C4-2B (cell line): ENCODE measurements around the gene OR2V2.
A peak's percentile ranks its signal among the peaks of the same experiment; 100 is the strongest.
"Not testable (repeated sequence)": the region's sequence is repeated elsewhere in the genome, so short reads cannot be mapped to it uniquely, and the experiment has no call there.

Source experiments
- H3K27ac ChIP-seq: fragments of 450-650 bp; 2 replicates; pipeline ENCODE4 v1.5.1; 2017
- ZFX ChIP-seq: fragments of 450-650 bp; IDR thresholded peaks from 2 replicates; pipeline ENCODE4 v1.6.1; 2017
- TF ChIP-seq, protein P1 (sequence below): fragments of 450-650 bp; conservative IDR thresholded peaks from 2 replicates; pipeline ENCODE4 v1.5.1; 2017; ENCODE audit warnings: mild to moderate bottlenecking

OR2V2 gene

DNA sequence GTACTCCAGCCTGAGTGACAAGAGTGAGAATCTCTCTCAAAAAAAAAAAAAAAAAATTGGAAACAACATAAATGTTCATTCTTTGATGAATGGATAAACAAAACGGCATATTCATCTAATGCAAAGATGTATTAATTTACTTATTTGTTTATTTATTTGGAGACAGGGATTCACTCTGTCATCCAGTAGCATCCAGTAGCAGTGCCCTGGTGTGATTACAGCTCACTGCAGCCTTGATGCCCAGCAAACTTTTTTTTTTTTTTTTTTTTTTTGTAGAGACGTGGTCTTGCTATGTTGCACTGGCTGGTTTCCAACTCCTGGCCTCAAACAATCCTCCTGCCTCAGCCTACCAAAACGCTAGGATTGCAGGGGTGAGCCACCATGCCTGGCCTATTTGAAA, 24.4 kb downstream of the OR2V2 start:
- no peak for TF ChIP-seq ZFX
- TF ChIP-seq, protein P1, sequence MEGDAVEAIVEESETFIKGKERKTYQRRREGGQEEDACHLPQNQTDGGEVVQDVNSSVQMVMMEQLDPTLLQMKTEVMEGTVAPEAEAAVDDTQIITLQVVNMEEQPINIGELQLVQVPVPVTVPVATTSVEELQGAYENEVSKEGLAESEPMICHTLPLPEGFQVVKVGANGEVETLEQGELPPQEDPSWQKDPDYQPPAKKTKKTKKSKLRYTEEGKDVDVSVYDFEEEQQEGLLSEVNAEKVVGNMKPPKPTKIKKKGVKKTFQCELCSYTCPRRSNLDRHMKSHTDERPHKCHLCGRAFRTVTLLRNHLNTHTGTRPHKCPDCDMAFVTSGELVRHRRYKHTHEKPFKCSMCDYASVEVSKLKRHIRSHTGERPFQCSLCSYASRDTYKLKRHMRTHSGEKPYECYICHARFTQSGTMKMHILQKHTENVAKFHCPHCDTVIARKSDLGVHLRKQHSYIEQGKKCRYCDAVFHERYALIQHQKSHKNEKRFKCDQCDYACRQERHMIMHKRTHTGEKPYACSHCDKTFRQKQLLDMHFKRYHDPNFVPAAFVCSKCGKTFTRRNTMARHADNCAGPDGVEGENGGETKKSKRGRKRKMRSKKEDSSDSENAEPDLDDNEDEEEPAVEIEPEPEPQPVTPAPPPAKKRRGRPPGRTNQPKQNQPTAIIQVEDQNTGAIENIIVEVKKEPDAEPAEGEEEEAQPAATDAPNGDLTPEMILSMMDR: no peak

DNA sequence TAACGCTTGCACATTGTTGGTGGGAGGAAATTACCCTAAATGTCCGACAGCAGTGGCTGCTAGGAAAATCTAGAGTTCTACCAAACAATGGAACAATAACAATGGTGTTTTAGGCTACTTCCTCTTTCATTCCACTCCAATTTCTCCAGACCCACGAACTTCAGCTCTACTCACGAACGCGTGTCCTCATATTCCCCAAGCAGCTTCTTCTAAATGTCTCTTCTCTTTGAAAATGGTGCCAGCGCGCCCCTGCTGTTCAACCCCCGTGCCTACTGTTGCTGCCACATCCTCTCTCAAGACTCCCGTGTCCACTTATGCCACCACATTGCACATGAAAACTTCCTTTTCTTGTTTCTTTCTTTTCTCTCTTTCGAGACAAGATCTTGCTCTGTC, 25.6 kb downstream of the OR2V2 start:
- peak overlapping the region; percentile 65 for H3K27ac ChIP-seq
- no peak for TF ChIP-seq ZFX
- TF ChIP-seq, protein P1: peak; percentile 36

More for the DNA sequence above, 24.4 kb downstream of the OR2V2 start:
- H3K27ac ChIP-seq: no peak overlapping the region

DNA sequence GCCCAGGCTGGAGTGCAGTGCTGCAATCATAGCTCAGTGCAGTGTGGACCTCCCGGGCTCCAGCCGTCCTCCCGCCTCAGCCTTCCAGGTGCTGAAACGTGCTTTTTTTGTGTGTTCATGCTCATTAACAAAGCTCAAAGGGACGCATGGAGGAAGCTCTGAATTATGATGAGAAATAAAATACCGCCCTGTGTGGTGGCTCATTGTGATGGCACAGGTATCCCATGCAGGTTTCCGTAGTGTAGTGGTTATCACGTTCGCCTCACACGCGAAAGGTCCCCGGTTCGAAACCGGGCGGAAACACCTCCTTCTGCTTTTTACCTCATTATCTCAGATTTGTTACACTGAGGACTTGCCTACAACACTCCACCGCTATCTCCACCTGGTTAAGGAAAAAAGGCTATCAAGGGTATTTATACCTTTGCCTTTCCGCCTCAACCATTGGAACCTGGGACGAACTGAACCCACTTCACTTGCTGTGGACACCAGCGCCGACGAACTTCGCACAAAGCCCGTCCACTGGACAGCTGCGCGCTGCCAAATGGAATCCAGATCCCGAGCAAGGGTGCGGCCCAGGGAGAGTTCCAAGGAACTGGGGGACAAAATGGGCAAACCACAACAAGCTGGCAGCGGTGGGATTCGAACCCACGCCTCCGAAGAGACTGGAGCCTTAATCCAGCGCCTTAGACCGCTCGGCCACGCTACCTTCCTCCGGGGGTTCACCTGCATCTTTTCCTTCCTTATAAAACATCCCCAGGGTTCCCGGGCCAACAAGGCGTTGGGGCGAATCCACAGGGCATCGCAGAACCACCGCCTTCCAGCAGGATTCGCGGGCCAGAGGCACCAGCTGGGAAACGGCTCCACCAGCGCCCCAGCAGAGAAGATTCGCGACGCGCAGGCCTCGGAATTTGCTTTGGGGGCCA, 26.3 kb downstream of the OR2V2 start:
- H3K27ac ChIP-seq: peak overlapping the region; percentile 65
- TF ChIP-seq, protein P1: peak; percentile 20; the same call in 1 of the 2 replicates
- TF ChIP-seq ZFX: no peak

DNA sequence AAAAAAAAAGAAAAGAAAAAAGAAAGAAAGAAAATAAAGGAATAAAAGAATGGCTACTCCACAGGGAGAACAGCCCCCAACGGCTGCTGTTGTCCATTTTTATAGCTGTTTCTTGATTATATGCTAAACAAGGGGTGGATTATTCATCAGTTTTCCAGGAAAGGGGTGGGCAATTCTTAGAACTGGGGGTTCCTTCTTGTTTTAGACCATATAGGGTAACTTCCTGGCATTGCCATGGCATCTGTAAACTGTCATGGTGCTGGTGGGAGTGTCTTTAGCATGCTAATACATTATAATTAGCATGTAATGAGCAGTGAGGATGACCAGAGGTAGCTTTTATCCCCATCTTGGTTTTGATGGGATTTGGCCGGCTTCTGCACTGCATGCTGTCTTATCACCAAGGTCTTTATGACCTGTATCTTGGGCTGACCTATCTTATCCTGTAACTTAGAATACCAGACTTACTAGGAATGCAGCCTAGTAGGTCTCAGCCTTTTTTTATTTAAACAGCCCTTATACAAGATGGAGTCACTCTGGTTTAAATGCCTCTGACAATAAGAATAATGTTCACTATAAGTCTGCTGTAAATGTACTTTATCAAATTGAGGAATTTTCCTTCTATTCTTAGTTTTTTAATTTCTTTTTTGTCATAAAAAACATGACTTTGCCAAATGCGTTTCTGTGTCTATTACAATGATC, 29.0 kb downstream of the OR2V2 start:
- TF ChIP-seq, protein P1: no peak
- TF ChIP-seq ZFX: no peak
- H3K27ac ChIP-seq: no peak overlapping the region

DNA sequence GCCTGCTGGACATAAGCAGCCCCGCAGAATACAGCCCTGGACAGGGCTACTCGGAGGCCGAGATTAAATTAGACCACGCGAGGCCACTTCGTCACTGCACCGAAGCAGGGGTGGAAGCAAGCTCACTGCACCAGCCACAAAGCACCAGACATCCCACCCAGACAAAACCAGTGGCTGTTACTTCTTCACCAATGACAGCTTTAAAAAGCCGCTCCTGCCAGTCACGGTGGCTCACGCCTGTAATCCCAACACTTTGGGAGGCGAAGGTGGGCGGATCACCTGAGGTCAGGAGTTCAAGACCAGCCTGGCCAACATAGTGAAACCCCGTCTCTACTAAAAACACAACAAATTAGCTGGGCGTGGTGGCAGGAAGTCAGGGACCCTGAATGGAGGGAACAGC, 30.2 kb downstream of the OR2V2 start:
- not testable (repeated sequence) for H3K27ac ChIP-seq

DNA sequence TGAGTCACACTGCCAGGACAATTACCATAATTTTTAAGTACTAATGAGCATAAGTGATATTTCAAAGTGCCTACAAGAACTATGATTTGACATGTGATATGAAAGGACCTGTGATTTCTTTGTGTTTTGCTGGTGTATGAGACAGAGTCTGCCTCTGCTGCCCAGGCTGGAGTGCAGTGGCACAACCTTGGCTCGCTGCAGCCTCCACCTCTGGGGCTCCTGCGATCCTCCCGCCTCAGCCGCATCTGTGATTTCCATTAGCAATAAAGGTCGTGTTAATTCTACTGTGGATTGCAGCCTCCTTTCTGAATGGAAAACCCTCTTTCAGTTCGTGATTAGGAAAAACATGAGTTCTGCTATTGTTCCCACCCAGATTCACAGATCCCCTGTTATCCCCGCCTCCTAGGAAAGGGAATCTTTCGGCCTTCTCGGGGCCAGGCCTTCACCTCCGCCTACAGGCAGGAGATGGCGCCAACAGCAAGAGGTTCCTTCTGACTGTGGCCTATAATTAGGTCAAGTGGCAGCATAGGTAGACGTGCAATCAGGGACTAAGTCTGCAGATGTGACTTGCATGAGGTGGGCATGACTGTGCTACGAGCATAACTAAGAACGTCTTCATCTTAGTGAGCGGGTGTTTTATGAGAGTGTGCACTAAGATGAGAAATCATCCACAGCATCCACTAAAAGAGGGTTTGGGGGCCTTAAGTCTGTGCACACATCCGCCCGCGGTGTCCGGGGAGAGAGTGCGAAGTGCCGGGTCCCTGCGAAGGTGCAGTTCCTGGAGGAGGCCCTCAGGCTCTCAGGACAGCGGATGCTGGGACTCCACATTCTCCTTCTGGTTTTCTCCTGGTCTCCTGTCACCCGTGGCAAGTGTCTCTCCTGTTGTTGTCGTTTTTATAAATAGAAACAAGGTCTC, 34.5 kb downstream of the OR2V2 start:
- H3K27ac ChIP-seq: no peak overlapping the region
- TF ChIP-seq ZFX: no peak
- TF ChIP-seq, protein P1: peak; percentile 81

DNA sequence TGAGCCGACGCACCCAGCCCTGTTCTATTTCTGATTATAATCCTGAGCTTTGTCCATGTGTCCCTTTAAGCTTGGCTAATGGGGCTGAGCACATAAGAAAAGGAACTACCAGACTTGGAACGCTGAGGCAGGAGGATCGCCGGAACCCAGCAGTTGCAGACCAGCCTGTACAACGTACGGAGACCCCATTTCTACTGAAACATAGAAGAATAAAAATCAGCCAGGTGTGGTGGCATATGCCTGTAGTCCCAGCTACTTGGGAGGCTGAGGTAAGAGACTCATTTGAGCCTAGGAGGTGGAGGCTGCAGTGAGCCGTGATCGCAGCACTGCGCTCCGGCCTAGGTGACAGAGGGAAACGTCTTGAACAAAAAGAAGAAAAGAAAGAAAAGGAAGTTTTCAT, 35.3 kb downstream of the OR2V2 start:
- no peak overlapping the region for H3K27ac ChIP-seq
- TF ChIP-seq, protein P1: no peak
- no peak for TF ChIP-seq ZFX
